Right renal cortex interstitium (tissue), 3 donors: Measurements from ENCODE around the gene API5. TPM values are rescaled to one million over a fixed set of nuclear protein-coding genes. Genes with fewer than 3 reads are reported as not detected.

Experiments
- DNase-seq, 3 donors: peaks; one replicate each; pipeline ENCODE4 v3.0.0-alpha.2; 2013; ENCODE audit warnings: low read depth in 3 of 3, low spot score in 2 of 3
- polyA plus RNA-seq, 3 donors: library from polyadenylated mRNA; unstranded; fragments of 120-200 nt; gene quantifications; one replicate each; pipeline ENCODE4 v1.2.1, GENCODE V29; 2013; ENCODE audit not compliant: insufficient read length in 3 of 3

Gene API5
- polyA plus RNA-seq, 3 donors, result 119 to 133 (median 124) TPM

GRCh38 chr11:43358801-43359421, 47.1 kb downstream of the API5 start, which contains the start of gene TTC17:
TTC17 (plus strand) TSS chr11:43358920; CDS start chr11:43358955, 35 bp downstream.
- DNase-seq, result peak; percentile 52 to 89 (median 79)

GRCh38 chr11:43359422-43359818, 47.6 kb downstream of the API5 start:
- DNase-seq, result peak in 2 of 3 donors; percentile 4 to 27

GRCh38 chr11:43360361-43361032, 48.7 kb downstream of the API5 start:
- DNase-seq, result no peak

GRCh38 chr11:43366677-43367076, 54.9 kb downstream of the API5 start:
- DNase-seq, result no peak

GRCh38 chr11:43367382-43368178, 55.8 kb downstream of the API5 start:
- DNase-seq, result no peak

GRCh38 chr11:43376065-43376464, 64.3 kb downstream of the API5 start:
- no peak for DNase-seq

GRCh38 chr11:43376594-43376993, 64.8 kb downstream of the API5 start:
- no peak for DNase-seq

GRCh38 chr11:43377389-43377788, 65.6 kb downstream of the API5 start:
- DNase-seq, result no peak

- DNase-seq, result no peak
Measured at GRCh38 chr11:43378897-43379296, 67.1 kb downstream of the API5 start.

- no peak for DNase-seq
Measured at GRCh38 chr11:43381802-43382201, 70.0 kb downstream of the API5 start.

GRCh38 chr11:43382614-43383013, 70.8 kb downstream of the API5 start:
- DNase-seq, result no peak

- no peak for DNase-seq
Measured at GRCh38 chr11:43384393-43384792, 72.6 kb downstream of the API5 start.

- DNase-seq, result no peak
Measured at GRCh38 chr11:43392713-43393112, 80.9 kb downstream of the API5 start.

- DNase-seq, result no peak
Measured at GRCh38 chr11:43393765-43394355, 82.1 kb downstream of the API5 start.

Other genes with a start within 250 kb of the API5 start
- gene TTC17, start 46.9 kb downstream of the API5 start, polyA plus RNA-seq, result 100 to 1,000 TPM in 2 of 3 donors, 10 to 100 TPM in 1; 96.9 to 112 (median 106) TPM